Stomach (tissue), 4 donors: ENCODE data around the gene RAE1.

Source experiments
- CTCF ChIP-seq, 7 experiments: fragments of 450-650 bp in 4 of 7; fragments of 200-600 bp in 3 of 7; sonication (generic) in 3 of 7; IDR thresholded peaks; one replicate each; pipeline ENCODE4 v1.5.1; 2016 to 2019; ENCODE audit warnings: antibody characterized with exemption in 7 of 7, control low read depth in 2 of 7, mild to moderate bottlenecking in 1 of 7
- EP300 ChIP-seq: sonication (generic); formaldehyde crosslinking; IDR thresholded peaks from one replicate; pipeline ENCODE4 v1.6.1; 2017; ENCODE audit warnings: antibody characterized with exemption
- POLR2A ChIP-seq, 4 donors: fragments of 450-650 bp; IDR thresholded peaks; one replicate each; pipeline ENCODE4 v1.6.1; 2016; ENCODE audit warnings: antibody characterized with exemption in 4 of 4, control low read depth in 2 of 4, mild to moderate bottlenecking in 1 of 4, moderate library complexity in 1 of 4
- POLR2AphosphoS5 ChIP-seq, 3 donors: sonication (generic); formaldehyde crosslinking; IDR thresholded peaks; one replicate each; pipeline ENCODE4 v1.6.1; 2016; ENCODE audit warnings: antibody characterized with exemption in 3 of 3

- TF ChIP-seq POLR2A (IDR thresholded peaks at IDR 0.05) (no peak), EP300 (no peak), CTCF (IDR thresholded peaks at IDR 0.05) (no peak), POLR2AphosphoS5 (IDR thresholded peaks at IDR 0.05) (no peak)
Observed at GRCh38 chr20:57380081-57380750, 29.2 kb downstream of the RAE1 start.
